ENCODE measurements around the gene STX4. TPM values are rescaled to one million over a fixed set of nuclear protein-coding genes. Genes with fewer than 3 reads are reported as not detected.

The STX4 gene
- total and polyA plus RNA-seq, 4 experiments from 2014 or later = 21.2 to 111 (median 69.5) TPM

GRCh38 chr16:31082368-31083045, 49.1 kb downstream of the STX4 start:
- ChIA-PET POLR2A (ENCODE audit: partially characterized antibody) (no interaction called here), CTCF (ENCODE audit: partially characterized antibody) (no interaction called here)
- H3K27ac Mint-ChIP-seq = peak overlapping the region in 2 of 7 donors; percentile 48 to 65
- H3K27ac ChIP-seq (ENCODE audit: low read depth, low read length) = no peak overlapping the region
- no peak overlapping the region for H3K4me3 ChIP-seq (ENCODE audit: low read length in 2 of 2)
- peaks cover 6 to 44% of the 10 kb centered on the region in 2 donors for H3K36me3 Mint-ChIP-seq
- H3K4me3 Mint-ChIP-seq = no peak overlapping the region
- no peak for DNase-seq
- intact Hi-C loops (cut with micrococcal nuclease) = no loop called here
- no peaks in the 10 kb centered on the region for H3K27me3 ChIP-seq (ENCODE audit: insufficient read depth, low read length)
- no peaks in the 10 kb centered on the region for H3K27me3 Mint-ChIP-seq
- H3K4me1 ChIP-seq (ENCODE audit: insufficient read depth, low read length) = peaks cover 10% of the 10 kb centered on the region
- H3K9me3 ChIP-seq (ENCODE audit: control insufficient read depth in 1 of 2, low read length in 2 of 2) = no peaks in the 10 kb centered on the region
- H3K9me3 Mint-ChIP-seq = no peaks in the 10 kb centered on the region
- H3K4me1 Mint-ChIP-seq = peaks cover 1 to 34% (median 8%) of the 10 kb centered on the region in 4 donors
- H3K36me3 ChIP-seq (ENCODE audit: insufficient read depth, low read length) = peaks cover 32% of the 10 kb centered on the region

- CTCF ChIA-PET (ENCODE audit: partially characterized antibody) = no interaction called here
- Mint-ChIP-seq H3K36me3 (peaks cover under 1 to 38% of the 10 kb centered on the region in 2 donors), H3K4me1 (peaks cover 1 to 29% (median 8%) of the 10 kb centered on the region in 4 donors), H3K4me3 (no peak overlapping the region), H3K27me3 (no peaks in the 10 kb centered on the region), H3K9me3 (no peaks in the 10 kb centered on the region), H3K27ac (peak overlapping the region in 2 of 7 donors; percentile 41 to 48)
- no peak for DNase-seq
- POLR2A ChIA-PET (ENCODE audit: partially characterized antibody) = interaction anchor here (2.7 kb wide), 1 partner anchor 10 kb away, joined by 12 read pairs; the partner anchor contains the start of genes ZNF646 and ZNF668
- Histone ChIP-seq H3K9me3 (ENCODE audit: control insufficient read depth in 1 of 2, low read length in 2 of 2) (no peaks in the 10 kb centered on the region), H3K36me3 (ENCODE audit: insufficient read depth, low read length) (peaks cover 26% of the 10 kb centered on the region), H3K4me3 (ENCODE audit: low read length in 2 of 2) (no peak overlapping the region), H3K27me3 (ENCODE audit: insufficient read depth, low read length) (no peaks in the 10 kb centered on the region), H3K27ac (ENCODE audit: low read depth, low read length) (no peak overlapping the region), H3K4me1 (ENCODE audit: insufficient read depth, low read length) (peaks cover 10% of the 10 kb centered on the region)
- intact Hi-C loops (cut with micrococcal nuclease) = no loop called here
Measured at GRCh38 chr16:31083081-31083480, 49.7 kb downstream of the STX4 start.

GRCh38 chr16:31083556-31083955, 50.2 kb downstream of the STX4 start:
- Histone ChIP-seq H3K4me1 (ENCODE audit: insufficient read depth, low read length) (peaks cover 10% of the 10 kb centered on the region), H3K27ac (ENCODE audit: low read depth, low read length) (no peak overlapping the region), H3K27me3 (ENCODE audit: insufficient read depth, low read length) (no peaks in the 10 kb centered on the region), H3K36me3 (ENCODE audit: insufficient read depth, low read length) (peaks cover 22% of the 10 kb centered on the region), H3K4me3 (ENCODE audit: low read length in 2 of 2) (no peak overlapping the region), H3K9me3 (ENCODE audit: control insufficient read depth in 1 of 2, low read length in 2 of 2) (no peaks in the 10 kb centered on the region)
- intact Hi-C loops (cut with micrococcal nuclease) = no loop called here
- Mint-ChIP-seq H3K4me1 (peaks cover 1 to 25% (median 8%) of the 10 kb centered on the region in 4 donors), H3K9me3 (no peaks in the 10 kb centered on the region), H3K4me3 (no peak overlapping the region), H3K27me3 (no peaks in the 10 kb centered on the region), H3K27ac (peak overlapping the region in 3 of 7 donors; percentile 27 to 47 (median 41)), H3K36me3 (peaks cover 0 to 34% of the 10 kb centered on the region in 2 donors)
- DNase-seq = no peak
- CTCF ChIA-PET (ENCODE audit: partially characterized antibody) = no interaction called here
- POLR2A ChIA-PET (ENCODE audit: partially characterized antibody) = interaction anchor here (1.2 to 2.7 kb wide), 2 partner anchors 10 to 58 kb away, joined by 5 to 12 read pairs; partner anchors contain the start of genes ZNF646 and ZNF668

- Mint-ChIP-seq H3K27me3 (no peaks in the 10 kb centered on the region), H3K27ac (no peak overlapping the region), H3K4me3 (no peak overlapping the region), H3K4me1 (peaks cover 1 to 20% (median 8%) of the 10 kb centered on the region in 4 donors), H3K9me3 (no peaks in the 10 kb centered on the region), H3K36me3 (peaks cover 0 to 32% of the 10 kb centered on the region in 2 donors)
- CTCF ChIA-PET (ENCODE audit: partially characterized antibody) = no interaction called here
- POLR2A ChIA-PET (ENCODE audit: partially characterized antibody) = interaction anchor here (1.2 to 2.7 kb wide), 3 partner anchors 9 to 58 kb away, joined by 4 to 12 read pairs (median 5); partner anchors contain the start of genes ZNF646 and ZNF668
- intact Hi-C loops (cut with micrococcal nuclease) = no loop called here
- DNase-seq = no peak
- H3K4me1 ChIP-seq (ENCODE audit: insufficient read depth, low read length) = peaks cover 10% of the 10 kb centered on the region
- no peaks in the 10 kb centered on the region for H3K9me3 ChIP-seq (ENCODE audit: control insufficient read depth in 1 of 2, low read length in 2 of 2)
- H3K27ac ChIP-seq (ENCODE audit: low read depth, low read length) = no peak overlapping the region
- no peak overlapping the region for H3K4me3 ChIP-seq (ENCODE audit: low read length in 2 of 2)
- H3K27me3 ChIP-seq (ENCODE audit: insufficient read depth, low read length) = no peaks in the 10 kb centered on the region
- peaks cover 19% of the 10 kb centered on the region for H3K36me3 ChIP-seq (ENCODE audit: insufficient read depth, low read length)
Measured at GRCh38 chr16:31083981-31084380, 50.6 kb downstream of the STX4 start.

GRCh38 chr16:31084584-31085302, 51.4 kb downstream of the STX4 start:
- peaks cover 10% of the 10 kb centered on the region for H3K4me1 ChIP-seq (ENCODE audit: insufficient read depth, low read length)
- Mint-ChIP-seq H3K4me1 (peaks cover 0 to 14% (median 8%) of the 10 kb centered on the region in 4 donors), H3K9me3 (no peaks in the 10 kb centered on the region), H3K4me3 (no peak overlapping the region), H3K27me3 (no peaks in the 10 kb centered on the region), H3K27ac (no peak overlapping the region), H3K36me3 (peaks cover 0 to 31% of the 10 kb centered on the region in 2 donors)
- H3K36me3 ChIP-seq (ENCODE audit: insufficient read depth, low read length) = peaks cover 15% of the 10 kb centered on the region
- no peaks in the 10 kb centered on the region for H3K9me3 ChIP-seq (ENCODE audit: control insufficient read depth in 1 of 2, low read length in 2 of 2)
- DNase-seq = no peak
- intact Hi-C loops (cut with micrococcal nuclease) = no loop called here
- no peaks in the 10 kb centered on the region for H3K27me3 ChIP-seq (ENCODE audit: insufficient read depth, low read length)
- POLR2A ChIA-PET (ENCODE audit: partially characterized antibody) = interaction anchor here (1.2 to 2.7 kb wide), 4 partner anchors 9 to 57 kb away, joined by 3 to 12 read pairs (median 4); partner anchors contain the start of genes ZNF646 and ZNF668
- no peak overlapping the region for H3K4me3 ChIP-seq (ENCODE audit: low read length in 2 of 2)
- H3K27ac ChIP-seq (ENCODE audit: low read depth, low read length) = no peak overlapping the region
- CTCF ChIA-PET (ENCODE audit: partially characterized antibody) = no interaction called here

GRCh38 chr16:31085411-31085810, 52.1 kb downstream of the STX4 start:
- Histone ChIP-seq H3K36me3 (ENCODE audit: insufficient read depth, low read length) (peaks cover 14% of the 10 kb centered on the region), H3K9me3 (ENCODE audit: control insufficient read depth in 1 of 2, low read length in 2 of 2) (no peaks in the 10 kb centered on the region), H3K27me3 (ENCODE audit: insufficient read depth, low read length) (no peaks in the 10 kb centered on the region), H3K4me1 (ENCODE audit: insufficient read depth, low read length) (peaks cover 10% of the 10 kb centered on the region), H3K27ac (ENCODE audit: low read depth, low read length) (no peak overlapping the region), H3K4me3 (ENCODE audit: low read length in 2 of 2) (no peak overlapping the region)
- peak overlapping the region in 2 of 7 donors; percentile 54 to 69 for H3K27ac Mint-ChIP-seq
- peaks cover 0 to 13% (median 8%) of the 10 kb centered on the region in 4 donors for H3K4me1 Mint-ChIP-seq
- intact Hi-C loops (cut with micrococcal nuclease) = no loop called here
- DNase-seq = no peak
- no peaks in the 10 kb centered on the region for H3K27me3 Mint-ChIP-seq
- H3K4me3 Mint-ChIP-seq = no peak overlapping the region
- no peaks in the 10 kb centered on the region for H3K9me3 Mint-ChIP-seq
- ChIA-PET CTCF (ENCODE audit: partially characterized antibody) (interaction anchor here (1.1 to 1.2 kb wide), 2 partner anchors 9 to 57 kb away, joined by 3 read pairs; partner anchors contain the start of gene VKORC1), POLR2A (ENCODE audit: partially characterized antibody) (interaction anchor here (1.4 to 2.7 kb wide), 4 partner anchors 9 to 95 kb away, joined by 3 to 12 read pairs (median 4); partner anchors contain the start of genes FUS, VKORC1, ZNF646 and ZNF668)
- peaks cover 0 to 28% of the 10 kb centered on the region in 2 donors for H3K36me3 Mint-ChIP-seq

Data from CD4-positive, alpha-beta memory T cell (primary cell).